Panc1 (cell line): ENCODE measurements around the gene GPRIN1. TPM values are rescaled to one million over a fixed set of nuclear protein-coding genes. Genes with fewer than 3 reads are reported as not detected.

ENCODE experiments used
- ATAC-seq: fragments of 200-7000 bp; cut with Tn5 transposase; 2 replicates; pipeline ENCODE4 v1.9.1; 2020; ENCODE audit warnings: mild to moderate bottlenecking, moderate library complexity
- BruUV-seq: library from RNA; stranded (reverse); fragments of 400-500 nt; replicated peaks from 2 replicates; lab custom pipeline; 2021; lab: Mats Ljungman, UMichigan
- CTCF ChIA-PET: fragments of 300-600 bp; sonication (Branson Sonifier 250); formaldehyde crosslinking; loops from one replicate; lab custom pipeline; 2022; ENCODE audit warnings: antibody characterized with exemption; lab: Charles Lee
- POLR2A ChIA-PET: fragments of 300-600 bp; sonication (Branson Sonifier 250); formaldehyde crosslinking; loops from one replicate; lab custom pipeline; 2022; ENCODE audit warnings: antibody characterized with exemption; lab: Charles Lee
- DNase-seq: peaks from one replicate; pipeline ENCODE4 v3.0.0-alpha.2; 2010; ENCODE audit warnings: low read depth, low spot score
- H3K27ac ChIP-seq: 2 replicates; pipeline ENCODE4 v1.5.1; 2011; ENCODE audit warnings: mild to moderate bottlenecking, low read length, inconsistent platforms
- H3K27me3 ChIP-seq: fragments of 200-500 bp; sonication (Bioruptor generic); 2 replicates; pipeline ENCODE4 v1.6.0; 2014; ENCODE audit warnings: low read length, inconsistent platforms; ENCODE audit not compliant: control insufficient read depth, insufficient read depth
- H3K36me3 ChIP-seq: fragments of 200-500 bp; sonication (Bioruptor generic); 2 replicates; pipeline ENCODE4 v1.5.1; 2014; ENCODE audit warnings: inconsistent platforms, mild to moderate bottlenecking, low read length, moderate library complexity; ENCODE audit not compliant: control insufficient read depth, insufficient read depth
- H3K4me1 ChIP-seq: 2 replicates; pipeline ENCODE4 v1.5.1; 2011; ENCODE audit warnings: inconsistent platforms, mild to moderate bottlenecking, low read length, moderate library complexity; ENCODE audit not compliant: control insufficient read depth, insufficient read depth
- H3K4me3 ChIP-seq, 2 experiments: 2 replicates each; pipeline ENCODE4 v1.5.1; 2011 to 2012; ENCODE audit warnings: low read depth in 2 of 2, low read length in 2 of 2, mild to moderate bottlenecking in 2 of 2, inconsistent platforms in 1 of 2, moderate library complexity in 1 of 2
- H3K9me3 ChIP-seq: fragments of 200-500 bp; sonication (Bioruptor generic); 2 replicates; pipeline ENCODE4 v1.5.1; 2014; ENCODE audit warnings: low read depth, mild to moderate bottlenecking, inconsistent platforms, low read length, moderate library complexity; ENCODE audit not compliant: control insufficient read depth, insufficient read depth
- CTCF ChIP-seq: fragments of 450-650 bp; IDR thresholded peaks from 2 replicates; pipeline ENCODE4 v1.5.1; 2017; ENCODE audit warnings: mild to moderate bottlenecking
- POLR2AphosphoS5 ChIP-seq: IDR thresholded peaks from 2 replicates; pipeline ENCODE4 v1.6.1; 2012; ENCODE audit warnings: mild to moderate bottlenecking, low read depth, low read length, moderate library complexity
- REST ChIP-seq, 2 experiments: IDR thresholded peaks; 2 replicates each; pipeline ENCODE4 v1.6.1; 2011 to 2012; ENCODE audit warnings: low read depth in 2 of 2, control low read depth in 1 of 2, low read length in 1 of 2, mild to moderate bottlenecking in 1 of 2, moderate library complexity in 1 of 2; ENCODE audit not compliant: insufficient read depth in 1 of 2
- SIN3A ChIP-seq: IDR thresholded peaks from 2 replicates; pipeline ENCODE4 v1.6.1; 2012; ENCODE audit warnings: low read depth, mild to moderate bottlenecking, low read length, moderate library complexity, borderline replicate concordance; ENCODE audit not compliant: insufficient read depth
- TCF7L2 ChIP-seq: IDR thresholded peaks from 2 replicates; pipeline ENCODE4 v1.6.1; 2011; ENCODE audit warnings: mild to moderate bottlenecking, low read depth, low read length, inconsistent platforms
- in situ Hi-C: cut with HindIII; loops from 2 replicates; pipeline ENCODE4 v1.10.0; 2016; ENCODE audit warnings: low sequenced_read_pairs, low pct_unique_long_range_greater_than_20kb
- intact Hi-C: fragments of 100-400 bp; cut with micrococcal nuclease; formaldehyde crosslinking; loops from one replicate; pipeline ENCODE4 v1.10.0; 2022; ENCODE audit not compliant: unreplicated experiment
- total RNA-seq: library from RNA; stranded (reverse); gene quantifications from one replicate; pipeline ENCODE4 v1.2.1, GENCODE V29; 2021; ENCODE audit not compliant: unreplicated experiment

GPRIN1 gene
- total RNA-seq, 1 experiment from 2014 or later: 18.9 TPM

DNA sequence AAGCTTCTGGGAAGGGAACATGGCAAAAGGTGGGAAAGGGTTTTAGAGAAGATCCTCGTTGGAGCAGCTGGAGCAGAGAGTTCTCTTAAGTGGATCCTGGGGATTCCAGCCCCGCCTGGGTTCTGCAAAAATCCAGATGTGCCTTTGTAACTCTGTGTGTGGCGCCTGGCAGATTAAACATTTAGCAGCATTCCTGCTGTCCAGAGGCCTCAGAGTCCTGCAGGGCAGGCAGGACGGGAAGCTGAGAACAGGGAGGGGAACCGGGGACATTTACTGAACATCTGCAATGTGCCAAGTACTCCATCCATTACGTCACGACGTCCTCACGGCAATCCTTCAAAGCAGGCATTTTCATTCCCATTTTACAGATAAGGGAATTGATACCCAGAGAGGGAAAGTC lies 26.5 kb upstream of the GPRIN1 start:
- Histone ChIP-seq H3K36me3 (no peaks in the 10 kb centered on the region), H3K4me3 (no peak overlapping the region), H3K27ac (no peak overlapping the region), H3K9me3 (no peaks in the 10 kb centered on the region), H3K27me3 (peaks cover 8% of the 10 kb centered on the region; the same call in 1 of the 2 replicates), H3K4me1 (no peaks in the 10 kb centered on the region)
- ChIA-PET POLR2A (no interaction called here), CTCF (no interaction called here)
- intact Hi-C loops: no loop called here
- no TSS peak for BruUV-seq
- DNase-seq: no peak
- in situ Hi-C loops: no loop called here
- TF ChIP-seq SIN3A (no peak), CTCF (no peak), REST (IDR thresholded peaks at IDR 0.05; ENCODE audit: insufficient read depth in 1 of 2, low read depth in 2 of 2, low read length in 1 of 2) (no peak), TCF7L2 (no peak), POLR2AphosphoS5 (no peak)
- ATAC-seq: no peak

GRCh38 chr5:176633598-176633997 lies 23.6 kb upstream of the GPRIN1 start:
- POLR2A ChIA-PET: no interaction called here

More at GRCh38 chr5:176633598-176633997, 23.6 kb upstream of the GPRIN1 start:
- no peak for DNase-seq
- no peak overlapping the region for H3K4me3 ChIP-seq
- no TSS peak for BruUV-seq
- no peak overlapping the region for H3K27ac ChIP-seq
- in situ Hi-C loops: no loop called here
- no peaks in the 10 kb centered on the region for H3K4me1 ChIP-seq
- no peaks in the 10 kb centered on the region for H3K9me3 ChIP-seq
- intact Hi-C loops: no loop called here
- no peaks in the 10 kb centered on the region for H3K36me3 ChIP-seq
- TF ChIP-seq POLR2AphosphoS5: no peak
- TF ChIP-seq REST (IDR thresholded peaks at IDR 0.05; ENCODE audit: insufficient read depth in 1 of 2, low read depth in 2 of 2, low read length in 1 of 2): no peak
- no peak for TF ChIP-seq SIN3A
- no peak for TF ChIP-seq CTCF
- no peak for TF ChIP-seq TCF7L2
- peaks cover 14% of the 10 kb centered on the region; the same call in 1 of the 2 replicates for H3K27me3 ChIP-seq
- no peak for ATAC-seq
- CTCF ChIA-PET: no interaction called here
